Thoracic aorta (tissue), 2 donors: ENCODE results near the gene WIF1. TPM values are rescaled to one million over a fixed set of nuclear protein-coding genes. Genes with fewer than 3 reads are reported as not detected.

Experiments
- ATAC-seq: fragments of 150-250 bp; one replicate; pipeline ENCODE4 v1.8.0; 2017; ENCODE audit warnings: low read depth; ENCODE audit not compliant: insufficient number of reproducible peaks, low FRiP score
- DNase-seq: peaks from one replicate; pipeline ENCODE4 v3.0.0-alpha.2; 2020; ENCODE audit warnings: low spot score
- H3K27ac ChIP-seq, 2 donors: fragments of 200-600 bp; sonication (generic); 1 replicate in 1 of 2; 2 replicates in 1 of 2; pipeline ENCODE4 v1.5.1; 2016; ENCODE audit warnings: mild to moderate bottlenecking in 2 of 2, moderate library complexity in 2 of 2
- H3K27me3 ChIP-seq: fragments of 200-600 bp; sonication (generic); replicated peaks from 2 replicates; pipeline ENCODE4 v1.6.0; 2016; ENCODE audit warnings: mild to moderate bottlenecking; ENCODE audit not compliant: insufficient read depth
- H3K36me3 ChIP-seq: fragments of 200-600 bp; sonication (generic); one replicate; pipeline ENCODE4 v1.5.1; 2016
- H3K4me1 ChIP-seq, 2 donors: fragments of 200-600 bp; sonication (generic); 1 replicate in 1 of 2; 2 replicates in 1 of 2; pipeline versions ENCODE4 v1.5.1 to v1.6.0; 2016; ENCODE audit warnings: low read depth in 2 of 2, mild to moderate bottlenecking in 1 of 2; ENCODE audit not compliant: control insufficient read depth in 1 of 2
- H3K4me3 ChIP-seq: fragments of 200-600 bp; sonication (generic); 2 replicates; pipeline ENCODE4 v1.5.1; 2016; ENCODE audit warnings: mild to moderate bottlenecking
- H3K9me3 ChIP-seq: fragments of 200-600 bp; sonication (generic); 2 replicates; pipeline ENCODE4 v1.5.1; 2016
- total RNA-seq, 2 donors: library from RNA; depleted of rRNA; stranded (reverse); fragments of >200 nt; gene quantifications; one replicate each; pipeline versions ENCODE4 v1.1.0 to v1.2.3, GENCODE V29; 2016
- TF ChIP-seq, protein P1 (sequence below): fragments of 200-600 bp; sonication (generic); IDR thresholded peaks from one replicate; pipeline ENCODE4 v1.5.1; 2019; ENCODE audit warnings: antibody characterized with exemption

WIF1 gene
- total RNA-seq, 2 donors from 2014 or later = not detected

- no peak for ATAC-seq
- Histone ChIP-seq H3K4me3 (no peak overlapping the region), H3K9me3 (no peaks in the 10 kb centered on the region), H3K36me3 (no peaks in the 10 kb centered on the region), H3K27ac (no peak overlapping the region), H3K4me1 (no peaks in the 10 kb centered on the region), H3K27me3 (no peaks in the 10 kb centered on the region)
- TF ChIP-seq, protein P1, sequence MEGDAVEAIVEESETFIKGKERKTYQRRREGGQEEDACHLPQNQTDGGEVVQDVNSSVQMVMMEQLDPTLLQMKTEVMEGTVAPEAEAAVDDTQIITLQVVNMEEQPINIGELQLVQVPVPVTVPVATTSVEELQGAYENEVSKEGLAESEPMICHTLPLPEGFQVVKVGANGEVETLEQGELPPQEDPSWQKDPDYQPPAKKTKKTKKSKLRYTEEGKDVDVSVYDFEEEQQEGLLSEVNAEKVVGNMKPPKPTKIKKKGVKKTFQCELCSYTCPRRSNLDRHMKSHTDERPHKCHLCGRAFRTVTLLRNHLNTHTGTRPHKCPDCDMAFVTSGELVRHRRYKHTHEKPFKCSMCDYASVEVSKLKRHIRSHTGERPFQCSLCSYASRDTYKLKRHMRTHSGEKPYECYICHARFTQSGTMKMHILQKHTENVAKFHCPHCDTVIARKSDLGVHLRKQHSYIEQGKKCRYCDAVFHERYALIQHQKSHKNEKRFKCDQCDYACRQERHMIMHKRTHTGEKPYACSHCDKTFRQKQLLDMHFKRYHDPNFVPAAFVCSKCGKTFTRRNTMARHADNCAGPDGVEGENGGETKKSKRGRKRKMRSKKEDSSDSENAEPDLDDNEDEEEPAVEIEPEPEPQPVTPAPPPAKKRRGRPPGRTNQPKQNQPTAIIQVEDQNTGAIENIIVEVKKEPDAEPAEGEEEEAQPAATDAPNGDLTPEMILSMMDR = no peak
- DNase-seq = no peak
Observed at GRCh38 chr12:65155784-65156183, 34.7 kb upstream of the WIF1 start.

GRCh38 chr12:65152596-65152995 lies 31.5 kb upstream of the WIF1 start:
- Histone ChIP-seq H3K4me1 (no peaks in the 10 kb centered on the region), H3K4me3 (no peak overlapping the region), H3K36me3 (no peaks in the 10 kb centered on the region), H3K9me3 (no peaks in the 10 kb centered on the region), H3K27me3 (no peaks in the 10 kb centered on the region), H3K27ac (no peak overlapping the region)
- TF ChIP-seq, protein P1 = no peak
- ATAC-seq (no peak), DNase-seq (no peak)

GRCh38 chr12:65152012-65152411 lies 30.9 kb upstream of the WIF1 start:
- H3K27ac ChIP-seq = no peak overlapping the region
- DNase-seq = no peak
- no peaks in the 10 kb centered on the region for H3K9me3 ChIP-seq
- H3K27me3 ChIP-seq = no peaks in the 10 kb centered on the region
- ATAC-seq = no peak
- no peaks in the 10 kb centered on the region for H3K4me1 ChIP-seq
- H3K36me3 ChIP-seq = no peaks in the 10 kb centered on the region
- H3K4me3 ChIP-seq = no peak overlapping the region
- TF ChIP-seq, protein P1 = no peak

- no peak for ATAC-seq
Observed at GRCh38 chr12:65147312-65147905, 26.3 kb upstream of the WIF1 start.

DNA sequence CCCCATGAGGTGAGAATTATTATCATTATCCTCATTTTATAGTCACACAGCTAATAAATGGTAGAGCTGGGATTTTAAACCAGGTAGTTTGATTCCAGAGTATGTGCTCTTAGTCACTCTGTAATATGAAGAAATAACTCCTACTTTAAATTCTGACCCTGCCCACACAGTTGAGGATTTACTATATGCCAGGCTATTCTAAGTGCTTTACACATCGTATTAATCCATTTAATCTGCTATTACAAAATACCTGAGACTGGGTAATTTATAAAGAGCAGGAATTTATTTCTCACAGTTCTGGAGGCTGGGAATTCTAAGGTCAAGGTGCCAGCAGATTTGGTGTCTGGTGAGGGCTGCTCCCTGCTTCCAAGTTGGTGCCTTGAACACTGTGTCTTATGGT lies 19.6 kb upstream of the WIF1 start:
- H3K27me3 ChIP-seq = no peaks in the 10 kb centered on the region
- TF ChIP-seq, protein P1 = no peak
- no peaks in the 10 kb centered on the region for H3K4me1 ChIP-seq
- H3K36me3 ChIP-seq = no peaks in the 10 kb centered on the region
- H3K4me3 ChIP-seq = no peak overlapping the region
- H3K27ac ChIP-seq = no peak overlapping the region
- H3K9me3 ChIP-seq = peaks cover 2% of the 10 kb centered on the region
- ATAC-seq = no peak
- no peak for DNase-seq

More at GRCh38 chr12:65147312-65147905, 26.3 kb upstream of the WIF1 start:
- TF ChIP-seq, protein P1 = no peak
- Histone ChIP-seq H3K27me3 (no peaks in the 10 kb centered on the region), H3K36me3 (no peaks in the 10 kb centered on the region), H3K9me3 (no peaks in the 10 kb centered on the region), H3K4me1 (no peaks in the 10 kb centered on the region), H3K4me3 (no peak overlapping the region), H3K27ac (no peak overlapping the region)
- no peak for DNase-seq
